GM23338 (cell line): Measurements from ENCODE around the gene CHCT1. TPM values are rescaled to one million over a fixed set of nuclear protein-coding genes. Genes with fewer than 3 reads are reported as not detected.
A peak's percentile ranks its signal among the peaks of the same experiment; 100 is the strongest.

ENCODE experiments used
- ATAC-seq: fragments of 200-7000 bp; cut with Tn5 transposase; 3 replicates; pipeline ENCODE4 v1.9.1; 2020
- DNase-seq: peaks from one replicate; pipeline ENCODE4 v3.0.0-alpha.2; 2015; ENCODE audit warnings: low spot score
- H2AFZ ChIP-seq: fragments of 200-600 bp; sonication (generic); 2 replicates; pipeline ENCODE4 v1.8.0; 2016; ENCODE audit warnings: antibody characterized with exemption, mild to moderate bottlenecking, moderate library complexity
- H3F3A ChIP-seq: fragments of 200-600 bp; sonication (generic); replicated peaks from 2 replicates; pipeline ENCODE4 v1.8.0; 2017; ENCODE audit warnings: antibody characterized with exemption, mixed run types, low read depth
- H3K27ac ChIP-seq: fragments of 200-600 bp; sonication (generic); 2 replicates; pipeline ENCODE4 v1.6.1; 2016; ENCODE audit warnings: low read depth
- H3K27me3 ChIP-seq: fragments of 200-600 bp; sonication (generic); 2 replicates; pipeline ENCODE4 v1.8.0; 2016; ENCODE audit warnings: mild to moderate bottlenecking, mixed run types, moderate library complexity; ENCODE audit not compliant: insufficient read depth
- H3K36me3 ChIP-seq: fragments of 200-600 bp; sonication (generic); 2 replicates; pipeline ENCODE4 v1.8.0; 2016; ENCODE audit warnings: mild to moderate bottlenecking; ENCODE audit not compliant: insufficient read depth
- H3K4me1 ChIP-seq: fragments of 200-600 bp; sonication (generic); 2 replicates; pipeline ENCODE4 v1.8.0; 2016; ENCODE audit warnings: mild to moderate bottlenecking, moderate library complexity; ENCODE audit not compliant: insufficient read depth
- H3K4me2 ChIP-seq: fragments of 200-600 bp; sonication (generic); 2 replicates; pipeline ENCODE4 v1.7.1; 2017; ENCODE audit warnings: mixed run types
- H3K4me3 ChIP-seq: fragments of 200-600 bp; sonication (generic); 2 replicates; pipeline ENCODE4 v1.6.1; 2016; ENCODE audit warnings: mixed run types
- H3K79me2 ChIP-seq: fragments of 200-600 bp; sonication (generic); replicated peaks from 2 replicates; pipeline ENCODE4 v1.8.0; 2017; ENCODE audit warnings: mild to moderate bottlenecking; ENCODE audit not compliant: insufficient read depth
- H3K9me2 ChIP-seq: fragments of 200-600 bp; sonication (generic); 2 replicates; pipeline ENCODE4 v1.8.0; 2017; ENCODE audit not compliant: insufficient read depth
- H4K20me1 ChIP-seq: fragments of 200-600 bp; sonication (generic); replicated peaks from 2 replicates; pipeline ENCODE4 v1.8.0; 2017; ENCODE audit warnings: mild to moderate bottlenecking; ENCODE audit not compliant: insufficient read depth
- H3K27ac Mint-ChIP-seq: 2 replicates; pipeline ENCODE4 v1.8.0; 2020; ENCODE audit warnings: inconsistent platforms, mild to moderate bottlenecking, moderate library complexity, mixed read lengths
- H3K27me3 Mint-ChIP-seq: 3 replicates; pipeline ENCODE4 v1.8.0; 2022; ENCODE audit warnings: low read depth, mild to moderate bottlenecking, moderate library complexity, mixed read lengths, inconsistent platforms; ENCODE audit not compliant: insufficient read depth, poor library complexity
- H3K36me3 Mint-ChIP-seq: 3 replicates; pipeline ENCODE4 v1.8.0; 2021; ENCODE audit warnings: low read depth, mild to moderate bottlenecking, inconsistent platforms, moderate library complexity, mixed read lengths
- H3K4me1 Mint-ChIP-seq: 3 replicates; pipeline ENCODE4 v1.8.0; 2020; ENCODE audit warnings: mild to moderate bottlenecking, inconsistent platforms, mixed read lengths
- H3K4me3 Mint-ChIP-seq: 3 replicates; pipeline ENCODE4 v1.8.0; 2021; ENCODE audit warnings: moderate library complexity, mild to moderate bottlenecking, inconsistent platforms, mixed read lengths
- H3K9me3 Mint-ChIP-seq: 3 replicates; pipeline ENCODE4 v1.8.0; 2020; ENCODE audit warnings: moderate library complexity, mild to moderate bottlenecking, inconsistent platforms, mixed read lengths
- CREB1 ChIP-seq: fragments of 250-450 bp; sonication (Bioruptor Pico); IDR thresholded peaks from 2 replicates; pipeline ENCODE4 v1.5.0; 2020; ENCODE audit warnings: low read depth, mild to moderate bottlenecking, moderate library complexity
- CTCF ChIP-seq, 2 experiments: fragments of 200-600 bp in 1 of 2; sonication (generic) in 1 of 2; conservative IDR thresholded peaks; 2 replicates each; pipeline versions ENCODE4 v1.5.1 to v1.6.1; 2016 to 2017; ENCODE audit warnings: antibody characterized with exemption in 2 of 2, low read depth in 2 of 2, mild to moderate bottlenecking in 2 of 2, moderate library complexity in 1 of 2
- ETS1 ChIP-seq: IDR thresholded peaks from 2 replicates; pipeline ENCODE4 v1.6.1; 2016; ENCODE audit warnings: antibody characterized with exemption
- EZH2 ChIP-seq: fragments of 200-600 bp; sonication (generic); IDR thresholded peaks from one replicate; pipeline ENCODE4 v1.8.0; 2017; ENCODE audit warnings: antibody characterized with exemption, mild to moderate bottlenecking, low read depth; ENCODE audit not compliant: unreplicated experiment
- EZH2phosphoT487 ChIP-seq: fragments of 200-600 bp; sonication (generic); IDR thresholded peaks from one replicate; pipeline ENCODE4 v1.8.1; 2018; ENCODE audit warnings: antibody characterized with exemption; ENCODE audit not compliant: unreplicated experiment
- JUNB ChIP-seq: IDR thresholded peaks from one replicate; pipeline ENCODE4 v1.6.1; 2016; ENCODE audit warnings: antibody characterized with exemption; ENCODE audit not compliant: unreplicated experiment
- NANOG ChIP-seq: IDR thresholded peaks from 2 replicates; pipeline ENCODE4 v1.6.1; 2016; ENCODE audit warnings: antibody characterized with exemption, borderline replicate concordance
- POLR2AphosphoS5 ChIP-seq: IDR thresholded peaks from 2 replicates; pipeline ENCODE4 v1.6.1; 2016; ENCODE audit warnings: antibody characterized with exemption, low read depth
- REST ChIP-seq: IDR thresholded peaks from one replicate; pipeline ENCODE4 v1.6.1; 2018; ENCODE audit warnings: antibody characterized with exemption; ENCODE audit not compliant: unreplicated experiment
- STAT1 ChIP-seq: IDR thresholded peaks from one replicate; pipeline ENCODE4 v1.6.1; 2016; ENCODE audit warnings: antibody characterized with exemption; ENCODE audit not compliant: unreplicated experiment
- ZNF114 ChIP-seq: fragments of 250-450 bp; sonication (Bioruptor Pico); IDR thresholded peaks from 2 replicates; pipeline ENCODE4 v1.5.0; 2020; ENCODE audit warnings: mild to moderate bottlenecking, moderate library complexity
- ZNF331 ChIP-seq: fragments of 250-450 bp; sonication (Bioruptor Pico); IDR thresholded peaks from 2 replicates; pipeline ENCODE4 v1.5.0; 2020; ENCODE audit warnings: low read depth, mild to moderate bottlenecking, moderate library complexity
- ZNF462 ChIP-seq: fragments of 250-450 bp; sonication (Bioruptor Pico); IDR thresholded peaks from 2 replicates; pipeline ENCODE4 v1.5.0; 2020; ENCODE audit warnings: mild to moderate bottlenecking, moderate library complexity
- polyA plus RNA-seq: library from polyadenylated mRNA; unstranded; fragments of >200 nt; fragmentation: Nextera tagmentation; extraction: Ambion mirVana; gene quantifications from 2 replicates; pipeline ENCODE4 v1.2.1, GENCODE V29; 2016
- total RNA-seq: library from RNA; depleted of rRNA; stranded (reverse); fragments of >200 nt; shearing (Covaris generic); gene quantifications from 2 replicates; pipeline ENCODE4 v1.2.3, GENCODE V29; 2014

CHCT1 gene
- total and polyA plus RNA-seq, 2 experiments from 2014 or later = 0.61 TPM; not detected in 1

GRCh38 chr17:60393840-60394723, 28.2 kb upstream of the CHCT1 start:
- Histone ChIP-seq H3K4me2 (no peak overlapping the region), H3K27ac (no peak overlapping the region), H3K27me3 (no peaks in the 10 kb centered on the region), H3K36me3 (no peaks in the 10 kb centered on the region), H3K79me2 (peaks cover 25% of the 10 kb centered on the region), H2AFZ (no peak overlapping the region), H3K4me1 (peaks cover 21% of the 10 kb centered on the region), H4K20me1 (no peaks in the 10 kb centered on the region; the same call in 1 of the 2 replicates), H3K9me2 (no peaks in the 10 kb centered on the region), H3K4me3 (no peak overlapping the region), H3F3A (0 out of 2 replicates have a peak, but pooled peaks cover 6% of the 10 kb centered on the region)
- peaks cover 30% of the 10 kb centered on the region for H3K4me1 Mint-ChIP-seq
- no peak for TF ChIP-seq REST
- no peak for TF ChIP-seq ZNF331 (CRISPR knock-in tag)
- TF ChIP-seq CREB1 (CRISPR knock-in tag) = no peak
- TF ChIP-seq STAT1 = no peak
- no peak for TF ChIP-seq CTCF (conservative IDR thresholded peaks at IDR 0.05; ENCODE audit: low read depth in 2 of 2)
- no peak for TF ChIP-seq ETS1
- TF ChIP-seq JUNB = no peak
- TF ChIP-seq ZNF462 (CRISPR knock-in tag) = no peak
- no peak for TF ChIP-seq ZNF114
- no peak for TF ChIP-seq POLR2AphosphoS5
- TF ChIP-seq NANOG = no peak
- TF ChIP-seq EZH2 = no peak
- no peak for TF ChIP-seq EZH2phosphoT487
- no peak for ATAC-seq
- H3K4me3 Mint-ChIP-seq = peak overlapping the region; percentile 38; the same call in 2 of the 3 replicates
- no peaks in the 10 kb centered on the region; the same call in 2 of the 3 replicates for H3K9me3 Mint-ChIP-seq
- DNase-seq = no peak
- peaks cover 7% of the 10 kb centered on the region for H3K27me3 Mint-ChIP-seq
- H3K27ac Mint-ChIP-seq = no peak overlapping the region
- H3K36me3 Mint-ChIP-seq = peaks cover 6% of the 10 kb centered on the region; the same call in 1 of the 3 replicates
